Left ventricle myocardium inferior (tissue), 1 donor: ENCODE measurements around the gene ZNF577. TPM values are rescaled to one million over a fixed set of nuclear protein-coding genes. Genes with fewer than 3 reads are reported as not detected.

ENCODE experiments used
- DNase-seq: peaks from one replicate; pipeline ENCODE4 v3.0.0-alpha.2; 2020
- H3K27ac ChIP-seq: fragments of 200-600 bp; replicated peaks from 2 replicates; pipeline ENCODE4 v1.8.0; 2021
- H3K27me3 ChIP-seq: fragments of 200-600 bp; 2 replicates; pipeline ENCODE4 v1.8.0; 2021; ENCODE audit warnings: low read depth
- H3K36me3 ChIP-seq: fragments of 200-600 bp; 2 replicates; pipeline ENCODE4 v1.8.0; 2021
- H3K4me1 ChIP-seq: fragments of 200-600 bp; 2 replicates; pipeline ENCODE4 v1.8.0; 2021
- H3K4me3 ChIP-seq: fragments of 200-600 bp; 2 replicates; pipeline ENCODE4 v1.8.0; 2021; ENCODE audit warnings: mild to moderate bottlenecking, moderate library complexity
- H3K9me3 ChIP-seq: fragments of 200-600 bp; replicated peaks from 2 replicates; pipeline ENCODE4 v1.8.0; 2021
- intact Hi-C: fragments of 100-400 bp; cut with micrococcal nuclease; formaldehyde crosslinking; loops from one replicate; pipeline ENCODE4 v1.11.0; 2022
- total RNA-seq: library from RNA; stranded (reverse); fragmentation: NEBNext Ultra II Directional; extraction: Animal tissue kit (Norgen Biotek cat#: 25700); gene quantifications from one replicate; pipeline ENCODE4 v1.2.1, GENCODE V29; 2021
- TF ChIP-seq, protein P1 (sequence below): fragments of 200-600 bp; IDR thresholded peaks from 2 replicates; pipeline ENCODE4 v1.8.0; 2021; ENCODE audit warnings: antibody characterized with exemption, mild to moderate bottlenecking, borderline replicate concordance
- donor health status: DM: no; HTN: yes; CAD: no; lungs with severe emphysema.

ZNF577 gene
- total RNA-seq, 1 donor from 2014 or later = 9.7 TPM

- intact Hi-C loops = no loop called here
- Histone ChIP-seq H3K36me3 (peaks cover 69% of the 10 kb centered on the region), H3K4me3 (no peak overlapping the region), H3K27ac (no peak overlapping the region), H3K27me3 (no peaks in the 10 kb centered on the region), H3K4me1 (peaks cover 19% of the 10 kb centered on the region), H3K9me3 (peaks cover 67% of the 10 kb centered on the region)
- no peak for DNase-seq
- TF ChIP-seq, protein P1, sequence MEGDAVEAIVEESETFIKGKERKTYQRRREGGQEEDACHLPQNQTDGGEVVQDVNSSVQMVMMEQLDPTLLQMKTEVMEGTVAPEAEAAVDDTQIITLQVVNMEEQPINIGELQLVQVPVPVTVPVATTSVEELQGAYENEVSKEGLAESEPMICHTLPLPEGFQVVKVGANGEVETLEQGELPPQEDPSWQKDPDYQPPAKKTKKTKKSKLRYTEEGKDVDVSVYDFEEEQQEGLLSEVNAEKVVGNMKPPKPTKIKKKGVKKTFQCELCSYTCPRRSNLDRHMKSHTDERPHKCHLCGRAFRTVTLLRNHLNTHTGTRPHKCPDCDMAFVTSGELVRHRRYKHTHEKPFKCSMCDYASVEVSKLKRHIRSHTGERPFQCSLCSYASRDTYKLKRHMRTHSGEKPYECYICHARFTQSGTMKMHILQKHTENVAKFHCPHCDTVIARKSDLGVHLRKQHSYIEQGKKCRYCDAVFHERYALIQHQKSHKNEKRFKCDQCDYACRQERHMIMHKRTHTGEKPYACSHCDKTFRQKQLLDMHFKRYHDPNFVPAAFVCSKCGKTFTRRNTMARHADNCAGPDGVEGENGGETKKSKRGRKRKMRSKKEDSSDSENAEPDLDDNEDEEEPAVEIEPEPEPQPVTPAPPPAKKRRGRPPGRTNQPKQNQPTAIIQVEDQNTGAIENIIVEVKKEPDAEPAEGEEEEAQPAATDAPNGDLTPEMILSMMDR = no peak
Measured at GRCh38 chr19:51889934-51890333, 2.2 kb upstream of the ZNF577 start.

DNA sequence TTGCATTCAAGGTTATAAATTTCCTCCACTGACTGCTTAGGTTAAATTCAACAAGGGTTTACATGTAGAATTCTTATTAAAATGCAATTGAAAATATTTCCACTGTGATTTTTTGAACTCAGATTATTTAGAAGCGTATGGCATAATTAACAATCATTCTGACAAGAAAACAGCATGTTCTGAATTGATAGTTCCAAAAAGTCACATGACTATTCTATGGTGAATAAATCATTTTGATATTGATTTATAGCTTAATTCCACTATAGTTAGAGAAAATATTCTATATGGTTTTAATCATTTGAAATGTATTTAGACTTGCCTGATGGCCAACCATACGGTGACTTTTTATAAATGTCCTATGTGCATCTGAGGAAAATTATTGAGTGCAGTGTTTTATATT is 3.0 kb downstream of the ZNF577 start:
- Histone ChIP-seq H3K27ac (no peak overlapping the region), H3K4me1 (peaks cover 19% of the 10 kb centered on the region), H3K27me3 (no peaks in the 10 kb centered on the region), H3K9me3 (peaks cover 24% of the 10 kb centered on the region), H3K4me3 (no peak overlapping the region), H3K36me3 (peaks cover 35% of the 10 kb centered on the region)
- DNase-seq = no peak
- TF ChIP-seq, protein P1 = no peak
- intact Hi-C loops = no loop called here

DNA sequence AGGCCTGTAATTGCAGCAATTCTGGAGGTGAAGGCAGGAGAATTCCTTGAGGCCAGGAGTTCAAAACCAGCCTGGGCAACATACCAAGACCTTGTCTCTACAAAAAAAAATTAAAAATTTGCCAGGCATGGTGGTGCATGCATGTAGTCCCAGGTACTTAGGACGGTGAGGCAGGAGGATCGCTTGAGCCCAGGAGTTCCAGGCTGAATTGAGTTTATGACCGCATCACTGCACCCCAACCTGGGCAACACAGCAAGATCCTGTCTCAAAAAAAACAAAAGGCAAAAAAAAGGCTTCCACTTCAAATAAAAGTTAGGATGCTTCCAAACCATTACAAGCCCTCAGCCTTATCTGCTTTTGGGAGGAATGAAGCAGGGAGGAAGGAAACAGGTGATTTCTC is 5.2 kb downstream of the ZNF577 start:
- no peak for DNase-seq
- Histone ChIP-seq H3K9me3 (peaks cover 15% of the 10 kb centered on the region), H3K4me1 (peaks cover 12% of the 10 kb centered on the region), H3K4me3 (no peak overlapping the region), H3K36me3 (peaks cover 42% of the 10 kb centered on the region), H3K27me3 (no peaks in the 10 kb centered on the region), H3K27ac (no peak overlapping the region)
- TF ChIP-seq, protein P1 = no peak
- intact Hi-C loops = no loop called here

DNA sequence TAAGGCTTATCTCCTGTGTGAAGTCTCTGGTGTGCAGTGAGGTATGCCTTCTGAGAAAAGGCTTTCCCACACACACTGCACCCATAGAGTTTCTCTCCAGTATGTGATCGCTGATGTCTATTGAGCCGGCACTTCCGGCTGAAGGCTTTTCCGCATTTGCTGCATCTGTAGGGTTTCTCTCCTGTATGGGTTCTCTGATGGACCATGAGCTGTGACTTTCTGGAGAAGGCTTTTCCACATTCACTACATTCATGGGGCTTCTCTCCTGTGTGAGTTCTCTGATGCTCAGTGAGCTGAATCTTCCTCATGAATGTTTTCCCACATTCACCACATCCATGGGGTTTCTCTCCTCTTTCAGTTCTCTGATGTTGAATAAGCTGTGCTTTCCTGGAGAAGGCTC is 14.7 kb downstream of the ZNF577 start:
- H3K36me3 ChIP-seq = peaks cover 90% of the 10 kb centered on the region
- H3K4me3 ChIP-seq = no peak overlapping the region
- H3K27me3 ChIP-seq = no peaks in the 10 kb centered on the region
- intact Hi-C loops = no loop called here
- H3K9me3 ChIP-seq = peaks cover 93% of the 10 kb centered on the region
- H3K4me1 ChIP-seq = no peaks in the 10 kb centered on the region
- no peak overlapping the region for H3K27ac ChIP-seq
- TF ChIP-seq, protein P1 = no peak
- no peak for DNase-seq

DNA sequence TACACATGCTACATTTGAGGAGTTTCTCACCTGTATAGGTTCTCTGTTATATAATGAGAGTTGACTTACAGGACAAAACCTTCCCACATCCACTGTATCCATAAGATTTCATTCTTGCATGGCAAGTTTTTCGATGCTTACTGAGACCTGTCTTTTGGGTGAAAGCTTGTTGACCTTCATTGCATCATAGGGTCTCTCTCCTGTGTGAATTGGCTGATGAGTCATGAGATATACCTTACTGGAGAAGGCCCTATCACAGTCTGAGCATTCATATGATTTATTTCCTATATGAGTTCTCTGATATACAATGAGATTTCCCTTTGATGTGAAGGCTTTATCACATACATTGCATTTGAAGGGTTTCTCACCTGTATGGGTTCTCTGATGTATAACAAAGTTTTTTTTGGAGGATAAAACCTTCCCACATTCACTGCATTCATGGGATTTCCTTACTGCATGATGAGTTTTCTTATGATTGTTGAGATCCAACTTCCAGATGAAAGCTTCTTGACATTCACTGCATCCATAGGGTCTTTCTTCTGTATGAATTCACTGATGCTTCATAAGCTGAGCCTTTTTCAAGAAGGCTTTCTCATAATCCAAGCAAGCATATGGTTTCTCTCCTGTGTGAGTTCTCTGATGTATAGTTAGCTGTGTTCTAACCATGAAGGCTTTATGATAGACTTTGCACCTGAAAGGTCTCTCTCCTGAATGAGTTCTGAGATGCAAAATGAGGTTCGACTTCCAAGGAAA is 25.7 kb downstream of the ZNF577 start:
- H3K4me3 ChIP-seq = no peak overlapping the region
- H3K27ac ChIP-seq = no peak overlapping the region
- intact Hi-C loops = no loop called here
- no peaks in the 10 kb centered on the region for H3K27me3 ChIP-seq
- peaks cover 100% of the 10 kb centered on the region for H3K9me3 ChIP-seq
- TF ChIP-seq, protein P1 = no peak
- DNase-seq = no peak
- H3K4me1 ChIP-seq = no peaks in the 10 kb centered on the region
- H3K36me3 ChIP-seq = peaks cover 80% of the 10 kb centered on the region
